Vagina (tissue), 2 donors: ENCODE measurements around the gene IL1RAPL2.

Experiments used
- CTCF ChIP-seq, 3 experiments: fragments of 450-650 bp in 2 of 3; fragments of 200-600 bp in 1 of 3; sonication (generic) in 1 of 3; IDR thresholded peaks; one replicate each; pipeline ENCODE4 v1.5.1; 2017 to 2019; ENCODE audit warnings: antibody characterized with exemption in 3 of 3, mild to moderate bottlenecking in 2 of 3, moderate library complexity in 2 of 3
- POLR2A ChIP-seq, 2 donors: fragments of 450-650 bp; IDR thresholded peaks; one replicate each; pipeline ENCODE4 v1.6.1; 2017; ENCODE audit warnings: antibody characterized with exemption in 2 of 2, mild to moderate bottlenecking in 2 of 2, moderate library complexity in 2 of 2
- POLR2AphosphoS5 ChIP-seq, 2 donors: sonication (generic); formaldehyde crosslinking; IDR thresholded peaks; one replicate each; pipeline ENCODE4 v1.9.0; 2017; ENCODE audit warnings: antibody characterized with exemption in 2 of 2, mild to moderate bottlenecking in 2 of 2, low read depth in 1 of 2; ENCODE audit not compliant: insufficient read depth in 1 of 2

GRCh38 chrX:105098812-105099211 is 532.8 kb downstream of the IL1RAPL2 start:
- TF ChIP-seq POLR2A (IDR thresholded peaks at IDR 0.05): no peak
- no peak for TF ChIP-seq CTCF (IDR thresholded peaks at IDR 0.05)
- TF ChIP-seq POLR2AphosphoS5 (IDR thresholded peaks at IDR 0.05; ENCODE audit: insufficient read depth in 1 of 2, low read depth in 1 of 2): no peak
